HepG2 (cell line): ENCODE results near the gene DNAJC13. TPM values are rescaled to one million over a fixed set of nuclear protein-coding genes. Genes with fewer than 3 reads are reported as not detected.

ENCODE experiments used
- ATAC-seq: fragments of 200-7000 bp; cut with Tn5 transposase; 3 replicates; pipeline ENCODE4 v1.9.1; 2020; ENCODE audit warnings: mild to moderate bottlenecking, moderate library complexity
- BruUV-seq: library from RNA; stranded (reverse); fragments of 400-500 nt; replicated peaks from 2 replicates; lab custom pipeline; 2021; lab: Mats Ljungman, UMichigan
- CTCF ChIA-PET: fragments of 300-600 bp; formaldehyde crosslinking; extraction: SDS; loops from one replicate; lab custom pipeline; 2021; ENCODE audit warnings: low total read pairs, inconsistent platforms, low intra/inter-chr PET ratio; lab: Yijun Ruan, JAX
- POLR2A ChIA-PET: fragments of 350-600 bp; sonication (Branson Sonifier 250); formaldehyde crosslinking; loops from one replicate; lab custom pipeline; 2020; ENCODE audit warnings: antibody characterized with exemption, inconsistent platforms; lab: Yijun Ruan, JAX
- DNase-seq: peaks from one replicate; pipeline ENCODE4 v3.0.0-alpha.2; 2015; ENCODE audit warnings: low spot score
- FAIRE-seq: peaks from 3 replicates; lab custom pipeline; 2011; peaks lifted over from hg19 to GRCh38; lab: Jason Lieb, UNC
- H2AFZ ChIP-seq: one replicate; pipeline ENCODE4 v1.6.1; 2011; ENCODE audit warnings: low read length, inconsistent platforms
- H3K27ac ChIP-seq: fragments of 300-600 bp; 3 replicates; pipeline ENCODE4 v1.8.0; 2011; ENCODE audit warnings: mixed run types, mild to moderate bottlenecking, mixed read lengths, low read length, inconsistent platforms; ENCODE audit not compliant: insufficient read depth; ENCODE audit errors: extremely low read length
- H3K27me3 ChIP-seq, 2 experiments: fragments of 200-600 bp in 1 of 2; 2 replicates in 1 of 2; 3 replicates in 1 of 2; pipeline versions ENCODE4 v1.6.0 to v1.8.0; 2011; ENCODE audit warnings: low read length in 2 of 2, mild to moderate bottlenecking in 2 of 2, moderate library complexity in 2 of 2, inconsistent platforms in 1 of 2; ENCODE audit not compliant: insufficient read depth in 2 of 2, control insufficient read depth in 1 of 2
- H3K36me3 ChIP-seq, 2 experiments: fragments of 200-600 bp in 1 of 2; replicated peaks in 1 of 2; 2 replicates in 1 of 2; 3 replicates in 1 of 2; pipeline versions ENCODE4 v1.5.1 to v1.8.0; 2011; ENCODE audit warnings: low read length in 2 of 2, inconsistent platforms in 1 of 2; ENCODE audit not compliant: insufficient read depth in 2 of 2, control insufficient read depth in 1 of 2
- H3K4me1 ChIP-seq: 2 replicates; pipeline ENCODE4 v1.5.1; 2012; ENCODE audit warnings: low read length, inconsistent platforms; ENCODE audit not compliant: insufficient read depth
- H3K4me2 ChIP-seq: 2 replicates; pipeline ENCODE4 v1.6.0; 2011; ENCODE audit warnings: low read depth, low read length, inconsistent platforms
- H3K4me3 ChIP-seq, 3 experiments: fragments of 200-600 bp in 1 of 3; sonication (generic), shearing (Covaris generic) in 1 of 3; replicated peaks in 1 of 3; 2 replicates each; pipeline ENCODE4 v1.5.1; 2011 to 2016; ENCODE audit warnings: low read length in 3 of 3, inconsistent platforms in 2 of 3, low read depth in 2 of 3, mild to moderate bottlenecking in 2 of 3, control low read depth in 1 of 3, mixed read lengths in 1 of 3; ENCODE audit not compliant: insufficient read depth in 1 of 3
- H3K79me2 ChIP-seq: one replicate; pipeline ENCODE4 v1.6.1; 2011; ENCODE audit warnings: low read length, inconsistent platforms; ENCODE audit not compliant: insufficient read depth
- H3K9ac ChIP-seq: 2 replicates; pipeline ENCODE4 v1.6.0; 2011; ENCODE audit warnings: mild to moderate bottlenecking, low read depth, low read length, inconsistent platforms; ENCODE audit not compliant: insufficient read depth
- H3K9me3 ChIP-seq: 2 replicates; pipeline ENCODE4 v1.5.1; 2012; ENCODE audit warnings: mild to moderate bottlenecking, low read length
- H4K20me1 ChIP-seq: 2 replicates; pipeline ENCODE4 v1.6.0; 2011; ENCODE audit warnings: inconsistent platforms, mild to moderate bottlenecking, low read length, moderate library complexity; ENCODE audit not compliant: insufficient read depth
- AGO2 ChIP-seq: fragments of 200-400 bp; formaldehyde crosslinking; optimal IDR thresholded peaks from 2 replicates; pipeline ENCODE3; 2017; ENCODE audit warnings: mild to moderate bottlenecking, low read depth, low read length, moderate library complexity
- MIER3 ChIP-seq: IDR thresholded peaks from 2 replicates; pipeline ENCODE4 v1.6.1; 2016; ENCODE audit warnings: missing compliant biosample characterization, borderline replicate concordance
- MXD3 ChIP-seq: IDR thresholded peaks from 2 replicates; pipeline ENCODE4 v1.6.1; 2016; ENCODE audit warnings: mild to moderate bottlenecking, missing biosample characterization, missing genetic modification reagents
- SAP130 ChIP-seq: IDR thresholded peaks from 2 replicates; pipeline ENCODE4 v1.6.1; 2016; ENCODE audit warnings: low read depth
- TMF1 ChIP-seq: sonication (generic); formaldehyde crosslinking; IDR thresholded peaks from 2 replicates; pipeline ENCODE4 v1.8.1; 2022; ENCODE audit warnings: low read depth, missing genetic modification reagents
- TOPORS ChIP-seq: sonication (generic); formaldehyde crosslinking; IDR thresholded peaks from 2 replicates; pipeline ENCODE4 v1.8.0; 2023; ENCODE audit warnings: mild to moderate bottlenecking, missing genetic modification reagents
- YY1 ChIP-seq: IDR thresholded peaks from 2 replicates; pipeline ENCODE4 v1.6.1; 2011; ENCODE audit warnings: low read length, low read depth, moderate library complexity, mild to moderate bottlenecking; ENCODE audit not compliant: insufficient read depth, insufficient replicate concordance
- ZBTB49 ChIP-seq: sonication (generic); formaldehyde crosslinking; IDR thresholded peaks from 2 replicates; pipeline ENCODE4 v1.4.0; 2020; ENCODE audit warnings: missing genetic modification reagents, borderline replicate concordance
- ZNF136 ChIP-seq: sonication (generic); formaldehyde crosslinking; IDR thresholded peaks from 2 replicates; pipeline ENCODE4 v1.8.1; 2022; ENCODE audit warnings: low read depth, mild to moderate bottlenecking, moderate library complexity, missing genetic modification reagents
- ZNF552 ChIP-seq: sonication (generic); formaldehyde crosslinking; IDR thresholded peaks from 2 replicates; pipeline ENCODE4 v1.9.0; 2022; ENCODE audit warnings: missing genetic modification reagents, mild to moderate bottlenecking, borderline replicate concordance
- ZNF616 ChIP-seq: sonication (generic); formaldehyde crosslinking; IDR thresholded peaks from 2 replicates; pipeline ENCODE4 v1.5.0; 2020; ENCODE audit warnings: low read depth, mild to moderate bottlenecking, missing genetic modification reagents
- WGBS: methylation state at CpG from one replicate; pipeline ENCODE4 v1.1.6; 2017; ENCODE audit warnings: low lambda C conversion rate; 5-methylcytosine and 5-hydroxymethylcytosine counted together
- in situ Hi-C: cut with HindIII; loops from 2 replicates; pipeline ENCODE4 v1.10.0; 2017; ENCODE audit warnings: low pct_unique_long_range_greater_than_20kb; ENCODE audit not compliant: extremely low pct_ligation_motif_present
- intact Hi-C: fragments of 100-400 bp; cut with micrococcal nuclease; formaldehyde crosslinking; loops from one replicate; pipeline ENCODE4 v1.10.0; 2022; ENCODE audit not compliant: unreplicated experiment
- polyA plus RNA-seq, 8 experiments: library from polyadenylated mRNA; depleted of rRNA in 3 of 8; stranded (reverse) in 7 of 8; unstranded in 1 of 8; fragments of >200 nt; fragmentation: Illumina TruSeq in 4 of 8; extraction: Trizol in 4 of 8; gene quantifications; 2 replicates each; pipeline versions ENCODE4 v1.2.1 to v1.2.3, GENCODE V29; 2011 to 2016; ENCODE audit warnings: low read depth in 4 of 8, missing spikeins in 1 of 8, mixed read lengths in 1 of 8; ENCODE audit not compliant: insufficient read depth in 1 of 8
- total RNA-seq, 5 experiments: library from RNA; depleted of rRNA; stranded (reverse); fragments of >200 nt; fragmentation: Illumina TruSeq; extraction: Trizol; gene quantifications; 2 replicates each; pipeline ENCODE4 v1.2.3, GENCODE V29; 2016; ENCODE audit warnings: low read depth in 1 of 5
- TF ChIP-seq, protein P1 (sequence below): sonication (generic); formaldehyde crosslinking; IDR thresholded peaks from 2 replicates; pipeline ENCODE4 v1.5.1; 2020; ENCODE audit warnings: missing genetic modification reagents, mild to moderate bottlenecking, borderline replicate concordance

DNAJC13 gene
- total and polyA plus RNA-seq, 2 of the 13 experiments (the other 11 are each of a cell fraction or from before 2014, with no cell fraction given), result 9.1 to 26.2 TPM

GRCh38 chr3:132554437-132554836 is 137.1 kb downstream of the DNAJC13 start (continued):
- no peak for TF ChIP-seq TMF1

DNA sequence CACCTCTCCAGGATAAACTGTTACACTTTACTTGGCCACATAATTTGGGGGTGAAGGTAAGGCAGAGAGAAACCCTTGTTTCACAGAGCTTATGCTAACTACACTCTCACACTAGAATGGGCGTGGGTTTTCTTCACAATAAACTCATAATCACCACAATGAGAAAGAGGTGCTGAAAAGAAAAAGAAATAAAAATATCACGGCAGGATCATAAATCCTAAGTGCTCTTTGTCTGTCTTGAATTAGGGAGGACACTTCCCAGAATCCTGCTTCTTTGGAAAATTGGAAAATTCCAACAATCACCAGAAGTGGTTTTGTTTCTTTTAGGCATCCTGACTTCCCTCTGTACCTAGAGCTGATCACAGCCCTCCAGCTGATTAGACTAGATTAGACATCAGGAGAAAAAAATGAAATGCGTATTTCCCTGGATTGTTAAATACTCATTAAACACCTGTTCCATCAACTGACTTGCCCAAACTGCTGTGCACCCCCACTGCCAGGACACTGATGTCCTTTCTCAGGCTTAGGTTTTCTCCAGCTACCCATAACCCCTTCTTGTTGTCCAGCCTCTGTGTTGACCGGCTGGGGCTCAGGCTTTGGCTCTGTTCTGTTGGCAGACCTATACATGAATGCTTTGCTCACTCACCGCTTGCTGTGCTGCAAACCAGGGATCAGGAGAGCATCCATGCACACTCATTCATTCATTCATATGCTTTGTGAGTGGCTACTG is 138.2 kb downstream of the DNAJC13 start:
- no peak overlapping the region for H3K27ac ChIP-seq
- H3K9ac ChIP-seq, result no peak overlapping the region
- ChIA-PET POLR2A (no interaction called here), CTCF (no interaction called here)
- H3K4me2 ChIP-seq, result no peak overlapping the region
- ATAC-seq (no peak), FAIRE-seq (no peak), DNase-seq (no peak)
- in situ Hi-C loops (no loop called here), intact Hi-C loops (no loop called here)
- no peak for TF ChIP-seq AGO2
- no peak for TF ChIP-seq YY1
- no peak for TF ChIP-seq SAP130 (CRISPR knock-in tag)
- no peak for TF ChIP-seq ZNF552 (CRISPR knock-in tag)
- TF ChIP-seq, protein P1, sequence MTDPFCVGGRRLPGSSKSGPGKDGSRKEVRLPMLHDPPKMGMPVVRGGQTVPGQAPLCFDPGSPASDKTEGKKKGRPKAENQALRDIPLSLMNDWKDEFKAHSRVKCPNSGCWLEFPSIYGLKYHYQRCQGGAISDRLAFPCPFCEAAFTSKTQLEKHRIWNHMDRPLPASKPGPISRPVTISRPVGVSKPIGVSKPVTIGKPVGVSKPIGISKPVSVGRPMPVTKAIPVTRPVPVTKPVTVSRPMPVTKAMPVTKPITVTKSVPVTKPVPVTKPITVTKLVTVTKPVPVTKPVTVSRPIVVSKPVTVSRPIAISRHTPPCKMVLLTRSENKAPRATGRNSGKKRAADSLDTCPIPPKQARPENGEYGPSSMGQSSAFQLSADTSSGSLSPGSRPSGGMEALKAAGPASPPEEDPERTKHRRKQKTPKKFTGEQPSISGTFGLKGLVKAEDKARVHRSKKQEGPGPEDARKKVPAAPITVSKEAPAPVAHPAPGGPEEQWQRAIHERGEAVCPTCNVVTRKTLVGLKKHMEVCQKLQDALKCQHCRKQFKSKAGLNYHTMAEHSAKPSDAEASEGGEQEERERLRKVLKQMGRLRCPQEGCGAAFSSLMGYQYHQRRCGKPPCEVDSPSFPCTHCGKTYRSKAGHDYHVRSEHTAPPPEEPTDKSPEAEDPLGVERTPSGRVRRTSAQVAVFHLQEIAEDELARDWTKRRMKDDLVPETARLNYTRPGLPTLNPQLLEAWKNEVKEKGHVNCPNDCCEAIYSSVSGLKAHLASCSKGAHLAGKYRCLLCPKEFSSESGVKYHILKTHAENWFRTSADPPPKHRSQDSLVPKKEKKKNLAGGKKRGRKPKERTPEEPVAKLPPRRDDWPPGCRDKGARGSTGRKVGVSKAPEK (CRISPR knock-in tag), result no peak
- TF ChIP-seq MXD3 (CRISPR knock-in tag), result no peak
- TF ChIP-seq ZBTB49 (CRISPR knock-in tag), result no peak
- no peak for TF ChIP-seq TOPORS
- no peak for TF ChIP-seq MIER3
- no peak for TF ChIP-seq ZNF136
- TF ChIP-seq ZNF616 (CRISPR knock-in tag), result no peak
- H2AFZ ChIP-seq, result no peak overlapping the region
- no peaks in the 10 kb centered on the region for H3K9me3 ChIP-seq
- 95% methylated on average over 5 of the region's 5 CpGs for WGBS
- no peaks in the 10 kb centered on the region for H3K27me3 ChIP-seq
- peaks cover 0 to 9% of the 10 kb centered on the region in 2 experiments; a peak in 1 of 5 replicates for H3K36me3 ChIP-seq
- no peak overlapping the region for H3K4me3 ChIP-seq
- H4K20me1 ChIP-seq, result no peaks in the 10 kb centered on the region
- no peaks in the 10 kb centered on the region for H3K79me2 ChIP-seq
- H3K4me1 ChIP-seq, result 0 out of 2 replicates have a peak, but pooled peaks cover 7% of the 10 kb centered on the region
- BruUV-seq, result no TSS peak
